ENCODE data around the gene FHOD3.

Gene FHOD3

DNA sequence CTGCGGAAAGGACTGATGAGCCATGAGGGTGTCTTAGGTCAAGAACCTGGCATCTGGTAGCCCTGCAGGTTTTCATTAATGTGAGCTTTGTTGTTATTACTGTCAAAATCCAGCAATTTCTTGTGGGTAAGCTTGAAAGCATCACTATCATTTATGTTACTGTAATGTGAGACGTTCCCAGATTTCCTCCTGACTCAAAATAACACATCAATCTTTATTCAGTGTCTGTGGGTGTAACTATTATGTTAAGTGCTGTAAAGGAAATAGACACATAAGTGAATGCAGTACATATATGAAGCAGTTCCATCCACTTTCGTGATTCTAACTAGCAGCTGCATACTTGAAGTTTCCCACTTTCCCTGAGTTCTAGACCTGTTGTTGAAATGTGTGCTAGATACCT, 89.8 kb downstream of the FHOD3 start:
- no peak for FAIRE-seq

DNA sequence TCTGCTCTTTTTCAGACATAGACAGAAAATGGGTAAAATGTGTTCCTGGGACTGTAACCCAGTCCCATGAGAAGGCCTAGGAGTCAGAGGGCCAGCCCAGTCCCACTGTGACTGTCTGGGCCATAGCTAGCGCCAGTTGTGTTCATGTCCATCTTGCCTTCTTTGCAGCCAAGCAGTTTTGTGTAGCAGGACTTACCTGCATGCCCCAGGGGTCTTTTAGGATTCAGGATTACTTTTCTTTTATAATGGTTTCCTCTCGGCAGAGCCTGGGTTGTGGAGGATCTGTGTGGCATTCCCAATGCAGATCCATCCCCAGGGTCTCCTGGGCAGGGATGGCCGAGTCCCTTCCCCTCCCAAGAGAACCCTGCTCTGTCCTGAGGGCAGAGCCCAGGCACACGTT, 90.8 kb downstream of the FHOD3 start:
- no peak for FAIRE-seq

DNA sequence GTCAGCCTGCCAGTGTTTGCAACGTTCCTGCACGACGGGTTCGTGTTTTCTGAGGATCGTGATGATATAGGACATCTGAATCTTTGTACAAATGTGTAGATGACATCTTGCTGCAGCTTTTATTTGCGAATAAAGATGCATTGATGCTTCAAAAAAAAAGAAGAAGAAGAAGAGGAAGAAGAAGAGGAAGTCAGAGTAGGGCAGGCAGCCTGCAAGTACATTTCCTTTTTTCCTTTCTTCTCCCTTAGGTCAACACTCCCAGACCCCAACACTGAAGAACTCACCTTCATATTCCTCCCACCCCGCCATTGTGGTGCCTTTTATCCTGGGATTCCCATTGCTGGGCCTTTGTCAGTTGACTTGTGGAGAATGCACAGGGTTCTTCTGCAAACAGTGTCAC, 91.5 kb downstream of the FHOD3 start:
- FAIRE-seq: no peak

DNA sequence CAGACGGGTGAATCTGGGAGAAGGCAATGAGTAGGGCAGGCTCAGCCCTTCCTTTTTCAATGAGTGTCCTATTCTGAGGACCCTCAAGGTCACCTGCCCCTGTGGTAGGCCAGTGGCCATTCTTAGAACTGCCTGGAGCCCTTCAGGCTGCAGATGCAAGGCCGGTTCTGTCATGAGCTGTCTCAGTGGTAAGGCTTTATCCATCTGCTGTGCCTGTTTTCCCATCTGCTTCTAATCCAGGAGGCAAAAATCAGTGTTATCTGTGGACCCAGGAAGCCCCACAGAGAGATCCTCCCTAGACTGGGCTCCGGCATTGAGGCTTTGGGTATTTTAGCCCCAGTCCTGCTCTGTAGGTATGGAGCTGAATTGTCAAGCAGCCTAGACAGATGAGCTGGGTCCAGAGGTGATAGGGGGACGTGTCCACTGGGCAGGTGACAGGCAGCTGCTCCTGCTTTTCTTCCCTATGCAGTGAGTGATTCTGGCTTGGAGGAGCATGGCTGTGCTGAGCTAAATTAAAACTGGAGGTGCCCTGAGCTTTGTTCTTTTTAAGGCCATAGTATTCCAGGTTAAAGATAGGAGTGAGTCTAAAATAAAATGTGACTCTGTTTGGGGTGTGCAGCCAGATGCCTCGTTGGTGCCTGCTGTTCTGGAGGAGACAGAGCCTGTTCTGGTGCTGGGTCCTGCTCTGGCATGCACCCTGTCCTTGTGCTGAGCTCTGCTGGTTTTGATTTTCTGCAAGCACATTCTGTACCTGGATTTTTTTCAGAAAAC, 92.5 kb downstream of the FHOD3 start:
- FAIRE-seq: no peak

DNA sequence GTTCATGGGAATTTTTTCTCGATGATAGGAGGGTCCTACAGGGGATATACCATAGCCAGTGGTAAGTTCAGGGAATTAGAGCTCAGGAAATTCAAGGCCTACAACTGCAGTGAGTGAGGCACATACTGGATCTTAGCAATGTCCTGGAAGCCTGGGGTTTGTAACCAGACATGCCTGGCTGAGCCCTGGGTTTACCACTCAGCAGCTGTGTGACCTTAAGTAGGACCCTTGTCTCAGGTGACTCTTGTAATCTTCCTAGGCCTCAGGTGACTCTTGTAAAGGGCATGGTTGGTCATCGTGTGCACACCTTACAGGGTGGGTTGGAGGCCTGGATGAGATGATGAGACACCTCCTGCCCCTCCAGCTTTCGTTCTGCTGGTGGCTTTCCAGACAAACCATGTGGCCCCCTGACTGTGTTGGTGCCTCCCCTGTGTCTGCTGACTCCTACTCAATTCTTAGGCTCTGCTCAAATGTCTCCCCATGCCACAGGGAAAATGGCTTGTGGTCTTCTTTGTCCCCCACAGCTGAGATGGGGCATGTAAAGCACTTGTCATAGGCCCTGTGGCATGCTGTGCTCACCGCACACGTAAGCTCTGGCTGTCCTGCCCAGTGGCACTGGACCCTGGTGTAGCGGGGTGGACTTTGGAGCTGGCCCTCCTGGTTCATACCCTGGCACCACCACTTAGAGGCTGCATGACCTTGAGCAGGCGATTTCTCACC, 94.1 kb downstream of the FHOD3 start:
- FAIRE-seq: no peak

DNA sequence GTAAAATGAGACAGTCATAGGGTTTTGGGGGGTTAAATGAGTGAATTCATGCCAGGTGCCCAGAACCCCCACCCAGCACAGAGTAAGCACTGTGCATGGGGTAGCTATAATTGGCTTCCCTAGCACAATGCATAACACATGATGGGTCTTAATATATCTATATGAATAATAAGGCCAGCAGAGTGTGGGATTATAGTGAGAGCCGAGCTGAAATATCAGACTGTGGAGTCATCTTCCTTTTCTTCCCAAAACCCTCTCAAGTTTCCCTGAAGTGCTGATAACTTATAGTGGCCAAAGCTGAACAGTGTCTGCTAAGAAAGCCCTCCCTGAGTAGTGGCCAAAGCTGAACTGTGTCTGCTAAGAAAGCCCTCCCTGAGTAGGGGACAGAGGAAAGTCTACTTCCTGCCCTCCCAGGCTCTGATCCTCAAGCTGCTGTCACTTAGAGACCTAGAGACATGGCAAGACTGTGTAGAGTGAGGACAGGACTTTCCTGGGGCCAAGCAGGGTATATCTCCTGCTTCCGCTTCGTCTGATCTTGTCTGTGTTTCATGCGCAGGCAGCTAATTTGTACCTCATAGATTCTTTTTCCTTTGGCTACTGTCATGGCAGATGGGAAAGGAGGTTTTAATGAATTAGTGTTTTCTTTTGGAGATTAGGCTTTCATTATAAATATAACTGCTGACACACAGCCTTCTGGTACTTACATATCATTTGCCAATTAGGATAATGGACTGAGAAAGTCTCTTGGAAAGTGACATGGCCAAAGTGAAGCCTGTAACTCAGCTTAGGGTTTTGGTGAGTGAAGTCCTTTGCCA, 94.9 kb downstream of the FHOD3 start:
- FAIRE-seq: no peak

DNA sequence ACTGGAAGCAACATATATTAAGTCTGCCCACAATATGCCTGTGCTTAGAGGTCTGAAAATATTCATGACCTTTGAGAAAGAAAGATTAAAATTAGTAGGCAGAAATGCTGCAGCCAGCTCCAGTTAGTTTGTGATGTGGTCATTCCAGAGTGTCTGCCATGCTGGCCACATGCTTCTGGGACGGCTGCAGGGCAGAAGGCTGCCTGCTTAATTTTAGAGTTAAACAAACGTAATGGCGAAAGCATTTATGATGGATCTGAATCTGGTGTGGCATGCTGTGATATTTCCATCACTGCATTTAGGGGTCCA, 95.4 kb downstream of the FHOD3 start:
- no peak for FAIRE-seq

DNA sequence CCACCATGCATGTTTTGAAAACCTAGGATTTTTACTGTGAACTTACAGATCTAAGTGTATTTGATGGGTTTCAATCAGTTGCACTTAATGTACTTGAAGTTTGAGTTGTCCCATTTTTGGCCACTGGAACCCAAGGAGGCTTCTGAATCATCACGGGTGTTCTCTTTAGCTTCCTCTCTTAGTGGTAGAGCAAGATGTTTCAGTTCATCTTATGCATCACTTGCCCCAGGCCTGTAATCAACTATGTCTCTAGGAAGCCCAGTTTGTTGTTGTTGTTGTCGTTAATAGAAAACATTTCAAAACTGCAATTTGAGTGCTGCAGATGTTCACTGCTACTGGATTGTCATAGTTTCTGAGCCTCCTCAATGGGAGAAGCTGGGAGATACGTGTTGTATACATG, 97.0 kb downstream of the FHOD3 start:
- no peak for FAIRE-seq

DNA sequence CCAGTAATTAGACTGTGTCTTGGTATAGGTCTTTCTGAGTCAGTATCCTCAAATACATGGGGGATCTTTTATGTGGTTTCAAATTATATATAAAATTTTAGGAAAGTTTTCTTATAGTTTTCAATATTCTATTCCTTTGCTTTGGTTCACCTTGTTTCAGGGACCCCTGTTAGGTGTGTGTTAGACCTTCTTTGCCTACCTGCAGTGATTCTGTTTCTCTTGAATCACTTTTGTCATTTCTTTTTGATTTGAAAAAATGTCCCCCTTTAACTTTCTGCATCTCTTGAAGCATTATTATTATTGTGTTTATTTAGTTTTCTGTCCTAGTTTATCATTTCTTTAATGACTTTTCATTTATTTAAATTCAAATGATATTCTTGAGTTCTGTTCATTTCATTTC, 98.7 kb downstream of the FHOD3 start:
- no peak for FAIRE-seq

DNA sequence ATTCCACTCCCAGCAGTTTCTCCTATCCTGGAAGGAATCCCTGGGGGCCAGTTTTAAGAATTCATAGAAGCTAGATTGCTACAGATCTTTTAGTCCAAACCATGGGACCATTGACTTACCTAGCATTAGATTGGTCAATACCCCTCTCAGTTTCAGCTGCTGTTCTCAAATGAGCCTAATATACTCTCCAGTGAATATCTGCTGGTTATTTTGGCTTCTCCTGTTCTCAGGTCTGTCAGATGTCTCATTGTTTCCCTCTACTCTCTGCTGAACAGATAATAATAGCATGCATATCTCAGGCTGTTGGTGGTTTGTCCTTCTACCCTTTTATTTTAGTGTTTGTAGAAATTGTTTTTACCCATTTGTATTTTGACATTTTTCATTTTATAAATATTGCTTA, 99.5 kb downstream of the FHOD3 start:
- no peak for FAIRE-seq

DNA sequence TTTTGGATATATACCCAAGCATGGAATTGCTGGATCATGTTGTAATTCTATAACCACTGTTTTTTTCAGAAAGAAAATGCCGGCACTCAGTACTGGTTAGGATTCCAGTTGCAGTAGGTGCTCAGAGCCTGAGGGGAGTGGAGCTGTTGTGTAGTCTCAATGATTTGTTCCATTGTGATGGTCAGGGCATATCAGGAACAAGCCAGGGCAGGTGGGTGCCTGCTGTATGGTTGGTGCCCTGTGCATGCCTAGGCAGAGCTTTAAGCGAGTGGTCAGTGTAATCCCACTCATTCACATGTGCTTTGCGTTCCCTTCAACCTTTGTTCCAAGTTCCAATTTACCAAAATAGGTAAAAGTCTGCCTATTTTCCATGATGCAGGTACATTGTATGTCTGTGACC, 100.9 kb downstream of the FHOD3 start:
- no peak for FAIRE-seq

DNA sequence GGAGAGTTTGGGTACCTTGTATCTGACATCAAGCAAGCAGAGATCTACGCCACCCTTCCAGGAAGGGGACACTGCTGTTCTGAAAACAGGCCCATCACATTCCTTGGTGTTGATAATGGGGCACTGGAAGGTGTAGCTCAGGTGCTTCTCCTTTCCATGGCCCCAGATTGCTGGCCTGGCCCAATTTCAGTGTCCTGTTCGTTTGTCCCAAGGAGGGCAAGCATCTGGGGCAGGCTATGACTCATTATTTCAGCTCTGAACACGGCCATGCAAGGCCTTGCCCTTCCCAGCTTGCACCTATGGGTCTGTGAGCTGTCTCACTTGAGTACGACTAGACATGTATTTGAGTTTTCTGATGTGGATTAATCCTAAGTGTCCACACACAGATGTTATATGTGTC, 101.5 kb downstream of the FHOD3 start:
- no peak for FAIRE-seq

DNA sequence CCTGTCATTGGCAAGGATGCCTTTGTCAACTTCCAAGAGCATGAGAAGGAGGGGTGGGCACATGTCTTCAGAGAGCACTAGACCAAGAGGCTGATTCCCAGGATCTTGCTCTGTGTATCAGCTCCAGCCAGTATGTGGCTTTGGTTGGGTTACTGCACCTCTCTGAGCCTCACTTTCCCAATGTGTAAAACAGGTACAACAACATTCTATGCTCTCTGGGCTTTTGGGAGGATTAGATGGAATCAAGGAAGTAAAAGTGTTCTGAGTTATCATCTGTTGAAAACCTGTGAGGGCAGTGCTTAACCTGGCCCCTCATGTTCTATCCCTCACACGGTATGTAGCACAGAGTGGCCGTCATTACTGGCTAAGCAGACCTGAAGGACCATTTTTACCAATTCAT, 103.9 kb downstream of the FHOD3 start:
- no peak for FAIRE-seq

DNA sequence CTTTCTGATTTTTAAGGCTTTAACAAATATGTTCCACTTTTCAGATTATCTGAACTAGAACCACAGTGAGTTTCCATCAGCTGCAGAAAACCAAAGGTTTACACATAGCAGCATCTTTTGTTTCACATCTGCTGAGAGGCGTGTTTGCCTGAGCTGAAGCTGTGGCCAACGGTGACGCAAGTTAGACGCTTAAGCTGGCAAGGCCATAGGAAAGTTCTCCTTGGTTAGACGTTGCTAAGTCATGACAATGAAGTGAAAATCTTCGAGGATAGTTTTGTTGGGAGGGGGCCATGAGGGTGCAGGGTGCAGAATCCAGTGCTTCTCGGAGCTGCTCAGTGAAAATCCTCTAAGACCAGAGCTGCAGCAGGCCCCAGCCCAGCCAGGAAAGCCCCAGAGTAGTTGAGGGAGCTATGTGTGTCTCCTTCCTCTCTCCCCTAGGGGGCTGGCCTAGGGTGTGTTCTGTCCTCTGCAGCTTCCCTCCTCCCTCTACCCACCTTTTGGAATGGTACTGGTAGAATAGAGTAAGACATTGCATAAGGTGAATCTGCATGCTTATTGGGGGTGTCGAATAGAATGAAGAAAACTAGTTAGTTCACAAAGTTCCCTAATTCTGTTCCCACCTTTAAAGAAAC, 105.4 kb downstream of the FHOD3 start:
- FAIRE-seq: no peak

DNA sequence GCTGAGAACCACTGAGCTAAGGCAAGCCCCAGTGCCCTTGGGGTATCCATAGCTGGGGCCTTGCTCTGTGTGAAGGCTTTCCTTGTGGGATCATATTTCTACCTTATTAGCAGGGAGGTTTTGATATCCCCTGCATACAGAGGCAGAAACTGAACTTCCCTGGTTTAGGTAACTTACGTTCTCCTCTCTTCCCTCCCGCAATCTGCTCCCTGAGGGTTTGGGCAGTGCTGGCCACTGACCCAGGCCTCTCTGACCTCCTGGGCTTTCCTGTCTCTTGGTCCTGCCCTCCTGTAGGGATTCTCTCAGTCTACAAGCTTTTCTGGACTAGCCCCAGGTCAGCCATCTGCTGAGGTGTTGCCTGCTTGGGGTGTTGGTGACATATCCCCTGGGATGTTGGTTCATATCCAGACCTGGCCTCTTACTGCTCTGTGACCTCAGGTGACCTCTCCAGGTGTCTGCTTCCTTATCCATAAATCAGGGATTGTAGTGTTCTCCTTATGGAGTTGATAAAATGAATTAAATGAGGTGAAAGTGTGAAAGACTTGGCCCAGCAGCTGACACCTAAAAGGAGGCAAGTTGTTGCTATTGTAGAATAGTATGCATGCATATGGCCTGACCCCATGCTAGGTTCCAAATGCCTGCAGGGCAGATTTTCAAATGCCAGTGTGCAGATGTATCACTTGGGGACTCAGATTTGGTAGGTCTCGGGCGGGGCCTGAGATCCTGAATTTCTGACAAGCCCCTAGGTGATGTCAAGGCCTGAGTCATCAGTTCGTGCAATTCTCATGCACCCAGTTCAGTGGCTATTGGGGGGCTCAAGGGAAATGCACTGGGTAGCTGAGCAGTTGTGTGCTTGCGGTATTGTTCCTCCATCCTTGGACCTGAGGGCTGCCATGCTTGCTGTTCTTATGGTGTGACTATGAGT, 106.6 kb downstream of the FHOD3 start:
- no peak for FAIRE-seq

DNA sequence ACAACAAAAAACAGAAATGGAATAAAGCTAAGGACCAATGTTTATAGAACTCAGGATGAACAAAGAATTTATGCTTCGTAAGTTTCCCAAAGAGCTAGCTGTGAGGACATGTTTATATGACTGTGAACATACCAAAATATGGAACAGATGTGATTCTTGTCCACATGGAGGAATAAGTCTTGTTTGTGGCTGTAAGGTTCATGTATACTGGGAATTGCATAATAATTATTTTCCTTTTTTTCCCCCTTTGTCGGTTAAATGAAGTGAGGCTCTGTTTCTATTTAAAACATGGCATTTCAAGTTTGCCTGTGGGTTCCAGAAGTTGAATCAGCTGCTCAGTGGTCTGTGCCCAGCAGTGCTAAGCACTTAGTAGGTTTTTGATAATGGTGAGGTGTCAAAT, 108.1 kb downstream of the FHOD3 start:
- FAIRE-seq: no peak

DNA sequence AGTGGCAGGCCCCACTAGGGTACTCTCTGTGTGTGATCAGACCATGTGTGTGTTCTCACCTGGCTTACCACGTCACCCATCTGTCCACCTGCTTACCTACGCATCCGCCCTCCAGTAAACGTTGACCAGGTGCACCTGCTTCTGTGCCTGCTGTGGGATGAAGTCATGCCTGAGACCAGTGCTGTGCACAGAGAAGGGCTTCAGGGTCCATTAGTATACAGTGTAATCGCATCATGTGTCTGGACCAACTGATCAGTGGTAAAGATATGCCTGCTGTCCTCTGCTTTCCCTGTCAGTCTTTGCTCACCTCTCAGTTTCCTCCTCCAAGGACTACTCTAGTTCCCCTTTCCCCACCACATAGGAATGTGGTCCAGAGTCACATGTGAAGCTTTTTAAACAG, 109.3 kb downstream of the FHOD3 start:
- no peak for FAIRE-seq

DNA sequence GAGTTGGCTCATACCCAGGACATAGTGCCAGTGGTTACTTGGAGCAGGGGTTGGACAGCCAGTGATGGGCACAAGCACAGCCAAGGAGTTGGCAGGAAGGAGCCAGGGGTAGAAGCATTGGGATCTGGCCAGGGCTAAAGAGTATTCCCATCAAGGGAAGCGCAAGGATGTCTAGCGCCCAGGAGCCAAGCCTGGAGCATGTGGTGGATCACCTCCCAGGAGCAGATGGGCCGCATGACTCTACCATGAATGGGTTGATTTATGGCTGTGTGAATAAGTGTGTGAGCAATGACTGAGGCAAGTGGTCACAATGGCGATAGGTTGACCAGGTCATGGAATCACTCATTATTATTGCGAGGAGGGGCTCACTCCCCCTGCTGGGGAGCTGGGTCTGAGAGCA, 111.1 kb downstream of the FHOD3 start:
- FAIRE-seq: no peak

DNA sequence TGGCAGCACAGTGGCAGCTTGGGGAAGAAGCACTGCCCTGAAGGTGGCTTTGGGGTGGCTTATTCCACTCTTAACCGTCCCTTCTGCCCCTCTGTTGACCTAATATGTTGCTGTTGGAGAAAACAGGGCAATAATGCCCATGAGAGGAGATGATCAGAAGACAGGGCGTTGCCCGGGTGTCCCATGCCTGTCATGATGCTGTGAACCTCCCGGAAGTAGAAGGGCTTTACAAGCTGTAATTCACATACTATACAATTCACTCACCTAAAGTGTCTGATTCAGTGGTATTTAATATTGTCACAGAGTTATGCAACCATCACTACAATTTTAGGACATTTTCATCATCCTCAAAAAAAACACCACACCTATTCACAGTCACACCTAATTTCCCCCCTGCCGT, 112.3 kb downstream of the FHOD3 start:
- no peak for FAIRE-seq

DNA sequence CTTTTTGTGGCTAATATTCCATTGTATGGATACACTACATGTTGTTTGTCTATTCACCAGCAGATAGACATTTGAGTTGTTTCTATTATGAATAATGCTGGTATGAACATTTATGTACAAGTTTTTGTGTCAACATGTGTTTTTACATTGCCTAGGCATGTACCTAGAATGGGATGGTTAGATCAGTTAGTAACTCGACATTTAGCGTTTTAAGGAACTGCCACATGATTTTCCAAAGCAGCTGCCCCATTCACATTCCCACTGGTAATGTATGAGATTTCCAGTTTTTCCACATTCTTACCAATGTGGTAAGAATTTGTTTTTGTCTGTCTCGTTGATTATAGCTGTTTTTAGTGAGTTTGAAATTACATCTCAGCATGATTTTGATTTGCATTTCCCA, 112.8 kb downstream of the FHOD3 start:
- FAIRE-seq: no peak

DNA sequence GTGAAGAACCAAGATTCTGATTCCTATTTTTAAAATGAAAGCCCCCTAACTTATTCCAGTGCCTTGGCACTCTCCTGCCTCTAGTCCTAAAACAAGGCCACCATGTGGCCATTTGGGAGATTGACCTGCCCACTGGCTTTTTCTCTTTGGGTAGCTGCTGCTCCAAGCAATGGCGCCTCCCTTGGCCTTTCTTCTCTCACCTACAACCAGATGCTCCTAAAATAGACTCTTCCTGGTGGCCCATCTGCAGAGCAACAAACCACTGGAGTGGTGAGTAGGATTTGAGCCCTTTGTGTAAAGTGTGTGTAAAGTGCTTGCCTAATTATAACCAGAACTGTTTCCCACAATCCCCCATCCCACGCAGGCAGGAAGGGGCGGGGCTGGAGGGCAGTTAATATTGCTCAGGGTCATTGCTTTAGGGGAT, 114.2 kb downstream of the FHOD3 start:
- no peak for FAIRE-seq

DNA sequence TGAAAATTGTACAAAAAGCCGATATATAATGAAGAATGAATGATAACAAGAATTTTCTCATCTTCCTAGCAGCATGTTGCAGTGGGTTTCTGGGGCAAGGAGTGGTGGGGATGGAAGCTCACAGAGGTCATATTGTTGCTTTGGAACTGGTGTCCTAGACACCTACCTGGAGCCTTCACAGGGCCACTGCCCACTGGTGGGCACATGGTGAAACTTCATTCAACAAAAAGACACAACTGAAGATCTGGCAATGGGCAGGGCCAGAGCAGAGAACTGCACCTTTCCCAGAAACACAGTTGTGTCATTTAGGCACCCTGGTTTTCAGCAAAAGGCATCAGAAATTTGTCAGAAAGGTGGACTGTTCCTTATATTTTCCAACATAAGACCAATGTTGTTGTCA, 115.3 kb downstream of the FHOD3 start:
- no peak for FAIRE-seq
